Ammon's horn (tissue), 1 donor: ENCODE results near the gene ABL1.
"Not testable (repeated sequence)": the region's sequence is repeated elsewhere in the genome, so short reads cannot be mapped to it uniquely, and the experiment has no call there.

Experiments used
- DNase-seq: peaks from one replicate; pipeline ENCODE4 v3.0.0-alpha.2; 2016; ENCODE audit warnings: low spot score

The ABL1 gene

DNA sequence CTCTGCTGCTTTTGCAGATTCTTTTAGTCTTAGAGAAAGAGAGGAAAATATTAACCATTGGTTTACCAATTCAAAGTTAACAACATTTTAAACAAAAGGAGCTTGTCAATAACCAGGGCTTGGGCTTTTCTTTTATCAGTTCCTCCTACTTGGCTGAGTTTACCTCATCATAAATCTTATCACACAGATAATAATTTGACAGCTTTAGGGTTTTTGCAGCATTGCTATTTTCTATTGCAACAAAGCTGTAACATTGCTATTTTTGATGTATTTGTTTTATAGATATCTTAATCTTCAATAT lies 9.8 kb upstream of the ABL1 start:
- no peak for DNase-seq

DNA sequence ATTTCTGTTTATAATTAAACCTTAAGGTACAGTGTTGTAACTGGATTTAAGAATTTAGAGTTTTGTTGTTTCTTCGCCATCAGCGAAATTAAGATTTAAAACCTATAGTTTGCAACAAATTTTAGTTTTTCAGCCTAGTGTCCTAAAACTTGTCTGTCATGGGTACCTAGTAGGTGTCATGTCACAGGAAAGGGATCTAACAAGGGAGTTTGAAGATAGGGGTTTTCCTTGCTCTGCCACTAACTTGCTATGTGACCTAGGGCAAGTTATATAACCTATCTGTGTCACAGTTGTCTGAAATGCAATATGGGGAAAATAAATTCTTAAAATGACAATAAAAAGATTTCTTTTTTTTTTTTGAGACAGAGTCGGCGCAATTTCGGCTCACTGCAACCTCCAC lies 9.2 kb upstream of the ABL1 start:
- DNase-seq = no peak

DNA sequence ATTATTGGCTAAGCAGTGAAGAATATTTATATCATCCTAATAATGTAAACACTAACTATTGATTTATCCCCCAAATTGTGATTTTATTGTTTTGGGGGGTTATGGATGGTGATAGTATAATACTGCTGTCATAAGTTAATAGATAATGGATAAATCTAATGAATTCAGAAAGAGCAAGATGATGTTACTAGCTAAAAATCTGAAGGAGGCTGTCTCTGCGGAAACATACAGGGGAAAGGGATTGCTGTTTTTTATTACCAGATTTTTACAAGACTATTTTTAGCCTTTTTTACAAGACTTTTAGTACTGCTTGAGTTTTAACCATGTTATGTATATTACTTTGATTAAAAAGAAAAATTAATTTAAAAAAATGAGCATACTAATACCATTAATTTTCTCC lies 5.3 kb upstream of the ABL1 start:
- DNase-seq = no peak

DNA sequence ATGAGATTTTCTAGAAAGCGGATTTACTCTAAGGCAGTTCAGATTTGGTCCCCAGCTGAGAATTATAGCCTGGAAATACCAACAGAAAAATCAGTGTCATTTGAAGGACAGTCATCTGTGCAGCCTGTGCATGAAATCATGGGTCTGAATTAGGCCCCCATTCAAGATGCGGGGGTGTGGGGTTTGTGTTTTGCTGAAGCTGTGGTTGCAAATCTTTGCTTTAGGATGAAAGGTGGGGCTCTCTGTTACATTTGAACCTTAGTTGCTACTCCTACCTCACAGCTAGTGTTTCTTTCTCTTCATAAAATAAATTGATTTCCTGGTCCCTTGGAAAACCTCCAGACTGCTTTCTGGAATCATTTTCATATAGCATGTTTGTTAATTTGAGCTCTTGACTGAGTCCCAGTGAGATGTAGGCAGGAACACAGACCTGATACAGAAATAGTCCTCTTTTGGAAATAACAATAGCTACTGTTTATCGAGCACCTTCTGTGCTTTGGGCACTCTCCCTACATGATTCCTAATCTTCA lies 4.8 kb upstream of the ABL1 start:
- DNase-seq = no peak

DNA sequence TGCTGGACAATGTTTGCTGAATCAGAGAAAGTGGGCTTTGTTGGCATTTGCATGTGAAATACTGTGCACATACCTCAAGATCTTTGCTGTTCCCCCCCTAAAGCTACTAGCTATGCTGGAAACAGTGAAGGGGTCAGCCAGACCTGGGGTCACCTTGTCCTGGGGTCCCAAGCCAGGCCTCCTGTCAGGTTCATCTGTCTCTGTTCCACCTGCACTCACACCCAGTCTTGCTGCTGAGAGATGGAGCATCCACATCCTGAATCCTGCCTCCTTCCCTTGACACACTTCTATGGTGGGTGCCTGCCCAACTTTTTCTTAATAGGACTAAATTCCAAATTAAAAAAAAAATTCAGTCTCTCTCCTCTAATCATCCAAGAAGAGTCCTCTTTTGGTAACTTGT lies 4.0 kb upstream of the ABL1 start:
- no peak for DNase-seq

DNA sequence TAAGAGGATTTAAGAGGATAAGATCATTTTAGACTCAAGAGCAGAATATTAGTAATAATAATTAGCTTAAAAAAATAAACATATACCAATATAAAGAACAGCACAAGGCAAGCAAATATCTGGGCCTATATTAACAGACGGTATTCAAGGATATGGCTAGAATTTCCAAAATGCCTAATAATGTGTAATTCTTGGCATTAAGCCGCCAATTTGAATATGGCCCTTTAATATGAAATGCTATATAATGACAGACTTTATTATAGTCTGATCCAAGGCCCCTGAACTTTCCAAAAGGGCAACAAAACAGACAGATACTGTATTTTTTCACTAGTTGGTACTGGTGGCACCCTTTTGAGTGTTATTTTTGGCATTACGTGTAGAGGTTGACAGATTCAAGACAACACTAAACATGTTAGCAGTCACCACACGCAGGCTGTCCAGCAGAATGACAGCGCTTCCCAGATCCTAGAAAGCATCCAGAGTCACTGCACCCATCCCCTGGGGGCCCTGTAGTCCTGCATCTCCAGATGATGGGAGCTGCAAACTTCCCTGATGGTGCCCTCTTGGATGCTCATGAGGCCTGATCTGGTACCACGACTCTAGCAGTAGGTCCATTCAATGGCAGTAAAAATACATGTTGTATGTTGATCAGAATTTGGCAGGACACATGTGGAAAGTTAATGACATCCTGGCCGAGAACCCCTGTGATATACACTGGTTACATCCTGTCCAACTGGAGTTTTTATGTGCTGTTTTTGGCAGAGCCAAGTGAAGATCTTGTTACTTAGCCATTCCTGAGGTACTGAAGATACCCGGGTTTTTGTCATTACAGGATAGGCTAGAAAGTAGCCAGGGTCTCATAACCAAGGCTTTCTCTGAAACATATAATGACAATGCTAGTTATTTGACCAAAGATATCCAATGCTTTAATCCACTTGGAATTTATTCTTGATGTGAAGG lies 1.7 kb upstream of the ABL1 start:
- no peak for DNase-seq

DNA sequence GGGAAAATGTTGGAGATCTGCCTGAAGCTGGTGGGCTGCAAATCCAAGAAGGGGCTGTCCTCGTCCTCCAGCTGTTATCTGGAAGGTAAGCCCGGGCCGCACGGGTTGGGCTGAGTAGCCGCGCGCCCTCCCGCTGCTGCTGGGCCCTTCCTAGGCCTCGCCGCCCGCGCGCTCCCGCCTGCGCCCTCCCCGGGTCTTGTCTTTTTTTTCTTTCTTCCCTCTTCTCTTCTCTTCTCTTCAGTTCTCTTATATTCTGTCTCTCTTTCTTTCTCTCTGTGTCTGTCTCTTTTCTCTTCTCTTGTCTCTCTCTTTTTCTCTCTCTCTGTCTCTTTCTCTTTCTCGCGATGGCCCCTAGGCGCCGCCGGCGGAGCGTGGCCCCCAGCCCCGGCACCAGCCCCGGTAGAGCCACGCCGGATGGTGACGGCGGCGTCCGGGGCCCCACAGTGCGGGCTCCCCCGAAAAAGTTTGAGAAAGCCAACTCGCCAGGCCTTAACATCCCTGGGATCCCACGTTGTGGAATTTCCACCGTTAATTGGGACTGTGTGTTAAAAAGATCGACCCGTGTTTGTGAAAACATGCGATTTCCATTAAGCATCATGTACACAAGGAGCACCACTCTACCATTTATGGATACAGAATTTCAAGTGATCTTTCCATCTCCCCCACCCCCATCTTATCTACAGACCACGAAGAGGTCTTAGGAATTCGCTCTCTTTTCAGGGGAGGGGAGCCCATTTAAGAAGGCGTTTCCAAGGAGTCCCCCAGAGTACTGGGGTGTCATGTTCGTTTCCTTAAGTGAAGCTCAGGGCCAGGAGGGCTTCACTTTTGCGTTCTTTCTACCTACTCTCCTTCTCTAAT lies 616 bp downstream of the ABL1 start:
- peak; percentile 45 for DNase-seq

DNA sequence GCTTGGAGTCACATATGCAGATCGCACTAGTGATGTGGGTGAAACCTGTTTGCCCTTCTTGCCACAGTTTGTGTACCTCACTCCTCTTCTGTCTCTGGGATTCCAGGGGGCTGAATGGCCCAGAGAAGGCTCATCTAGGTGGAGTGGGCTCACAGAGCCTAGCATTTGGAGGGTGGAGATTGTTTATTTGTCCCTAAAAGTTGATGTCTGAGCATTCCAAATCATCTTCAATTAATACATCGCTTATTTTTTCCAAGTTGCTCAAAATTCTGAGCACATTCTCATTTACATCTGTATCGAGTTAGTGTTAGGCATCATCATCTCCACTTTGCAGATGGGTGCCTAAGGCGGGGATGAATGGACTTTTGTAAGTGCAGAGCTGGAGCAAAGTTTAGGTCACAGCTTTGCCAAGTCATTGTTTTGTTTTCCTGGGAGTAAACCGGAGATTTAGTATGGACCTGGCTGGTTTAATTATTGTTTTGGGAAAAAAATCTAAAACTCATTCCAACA lies 2.0 kb downstream of the ABL1 start:
- DNase-seq = peak; percentile 81

DNA sequence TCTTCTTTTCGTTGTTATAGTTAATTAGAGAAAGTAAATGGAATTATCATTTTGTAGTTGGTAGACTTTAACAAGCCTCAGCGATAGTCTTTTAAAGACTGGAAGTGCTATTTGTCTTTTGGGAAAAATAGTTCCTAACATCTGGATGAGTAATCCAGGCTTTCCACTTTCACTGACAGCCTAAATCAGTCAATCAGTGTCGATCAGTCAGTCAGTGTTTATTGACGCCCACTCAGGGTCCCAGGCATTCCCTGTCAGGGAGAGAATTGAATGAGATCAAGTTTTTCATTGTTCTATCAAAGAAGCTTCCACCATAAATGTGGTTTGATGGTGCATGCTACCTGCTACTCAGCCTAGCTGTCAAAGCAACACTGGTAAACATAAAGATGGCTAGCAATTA lies 2.6 kb downstream of the ABL1 start:
- no peak for DNase-seq

DNA sequence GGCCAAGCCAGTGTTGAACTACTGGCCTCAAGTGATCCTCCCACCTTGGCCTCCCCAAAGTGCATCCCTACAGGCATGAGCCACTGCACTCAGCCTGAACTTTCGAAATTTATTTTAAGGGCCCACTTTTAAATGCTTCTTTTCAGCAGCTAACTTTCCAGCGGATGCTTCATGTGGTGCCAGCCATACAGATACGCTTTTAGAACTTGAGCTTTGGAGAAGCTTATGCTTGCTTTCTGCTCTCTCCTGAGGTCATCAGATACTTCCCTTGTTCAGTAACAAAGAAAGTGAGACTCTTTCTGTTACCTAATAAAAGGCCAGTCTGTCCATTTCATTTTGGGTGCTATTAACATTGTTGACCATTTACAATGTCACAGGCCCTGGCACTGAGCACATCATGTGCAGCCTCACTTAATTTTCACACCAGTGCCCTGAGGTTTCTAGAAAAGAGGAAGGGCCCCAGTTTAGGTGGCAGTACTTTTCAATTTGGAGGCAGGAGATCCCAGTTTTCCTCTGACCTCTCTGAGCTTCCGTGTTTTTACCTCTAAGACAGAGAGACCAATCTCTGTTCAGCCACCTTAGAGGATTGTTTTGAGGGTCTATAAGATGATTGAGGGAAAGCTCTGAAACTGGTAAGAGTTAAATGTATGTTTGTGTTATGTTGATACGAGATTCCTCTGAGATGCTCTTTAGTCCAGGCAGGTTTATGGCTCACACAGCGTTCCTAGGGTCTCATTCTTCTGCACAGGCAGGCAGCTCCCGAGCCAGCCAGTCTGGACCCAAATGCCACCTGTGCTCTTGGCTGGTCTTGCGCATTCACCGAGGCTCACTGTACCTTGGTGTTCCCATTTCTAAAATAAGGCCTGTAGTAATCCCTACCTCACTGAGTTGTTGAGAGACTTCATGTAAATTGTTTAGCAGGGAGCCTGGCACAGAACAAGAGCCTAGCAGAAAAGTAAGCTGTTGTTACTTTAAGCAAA lies 4.4 kb downstream of the ABL1 start:
- no peak for DNase-seq

DNA sequence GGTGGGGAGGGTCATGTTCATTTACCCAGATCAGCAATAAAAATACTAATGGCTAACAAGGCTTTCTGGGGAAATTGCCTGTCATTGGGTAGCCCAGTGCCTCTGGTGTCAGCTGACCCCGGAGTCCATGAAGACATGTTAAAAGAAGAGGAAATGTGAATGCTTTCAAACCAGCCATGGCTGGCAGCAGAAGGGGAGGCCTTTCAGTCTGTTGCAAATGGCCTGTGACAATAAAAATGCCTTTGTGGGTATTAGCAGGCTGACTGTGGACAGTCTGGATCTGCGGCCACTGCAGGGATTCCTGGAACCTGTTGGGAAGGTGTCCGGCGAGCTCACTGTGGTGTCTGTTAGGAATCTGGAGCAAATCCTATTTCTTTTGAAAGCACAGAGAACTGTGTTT lies 7.5 kb downstream of the ABL1 start:
- no peak for DNase-seq

DNA sequence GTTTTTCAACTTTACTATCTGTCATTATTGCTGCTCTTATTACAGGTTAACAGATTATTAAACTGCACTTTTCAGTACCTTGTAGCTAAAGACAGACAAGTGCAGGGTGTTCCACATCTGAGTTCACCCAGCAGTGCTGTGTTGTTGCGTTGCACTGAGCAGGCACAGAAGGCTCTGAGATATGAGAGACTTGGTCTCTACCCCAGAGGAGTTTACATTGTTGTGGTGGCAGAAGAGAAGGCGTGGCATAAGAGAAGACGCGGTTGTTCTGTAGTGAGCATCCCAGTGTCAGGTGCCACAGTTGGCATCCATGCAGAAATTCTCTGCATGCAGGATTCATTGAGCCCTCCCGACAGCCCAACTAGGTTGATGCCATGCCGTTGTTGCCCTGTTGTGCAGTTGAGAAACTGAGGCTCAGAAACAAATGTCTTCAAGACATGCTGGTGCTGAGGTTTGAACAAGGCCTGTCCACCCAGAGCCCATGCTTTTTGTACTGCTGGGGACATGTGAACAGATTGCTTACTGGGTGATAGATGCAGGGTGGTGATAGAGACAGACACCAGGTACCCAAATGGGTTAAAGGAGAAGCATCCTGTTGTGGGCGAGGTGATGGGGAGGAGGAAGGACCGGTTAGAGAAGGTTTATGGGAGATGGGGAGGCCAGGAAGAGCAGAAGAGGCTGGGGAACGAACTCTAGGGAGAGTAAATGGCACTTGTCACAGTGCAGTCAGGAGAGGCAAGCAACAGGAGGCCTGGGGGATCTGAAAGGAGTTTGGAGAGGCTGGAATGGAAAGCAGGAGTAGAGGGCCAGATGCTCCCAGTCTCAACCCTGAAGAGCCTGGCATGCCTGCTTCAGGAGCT lies 8.2 kb downstream of the ABL1 start:
- no peak for DNase-seq

DNA sequence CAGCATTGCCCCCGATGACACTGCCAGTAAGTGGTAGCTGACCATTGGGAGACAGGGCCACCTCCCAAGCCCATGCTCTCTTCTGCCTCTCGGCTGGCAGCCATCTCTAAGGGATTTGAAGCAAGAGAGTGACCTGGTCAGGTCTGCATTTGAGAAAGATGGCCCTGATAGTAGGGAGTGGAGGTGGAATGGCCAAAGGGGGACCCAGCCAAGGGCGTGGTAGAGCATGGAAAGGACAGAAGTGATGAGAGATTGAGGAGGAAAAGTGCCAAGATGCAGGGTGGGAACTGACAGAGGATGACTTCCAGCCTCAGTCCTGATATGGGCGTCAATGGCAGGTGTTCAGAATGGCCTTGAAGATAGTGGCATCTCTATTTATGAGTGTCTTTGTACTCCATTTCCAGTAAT lies 9.0 kb downstream of the ABL1 start:
- no peak for DNase-seq

DNA sequence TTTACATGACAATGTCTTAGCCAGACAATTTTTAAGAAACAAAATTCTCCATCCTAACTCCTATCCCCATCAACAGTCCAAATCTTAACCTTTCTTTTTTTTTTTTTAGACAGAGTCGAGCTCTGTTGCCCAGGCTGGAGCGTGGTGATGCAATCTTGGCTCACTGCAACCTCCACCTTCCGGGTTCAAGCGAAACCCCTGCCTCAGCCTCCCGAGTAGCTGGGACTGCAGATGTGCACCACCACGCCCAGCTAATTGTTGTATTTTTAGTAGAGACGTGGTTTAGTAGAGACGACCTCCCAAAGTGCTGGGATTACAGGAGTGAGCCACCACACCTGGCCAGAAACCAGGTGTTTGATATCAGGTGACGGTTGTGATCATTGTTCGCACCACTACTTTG lies 10.2 kb downstream of the ABL1 start:
- no peak for DNase-seq

DNA sequence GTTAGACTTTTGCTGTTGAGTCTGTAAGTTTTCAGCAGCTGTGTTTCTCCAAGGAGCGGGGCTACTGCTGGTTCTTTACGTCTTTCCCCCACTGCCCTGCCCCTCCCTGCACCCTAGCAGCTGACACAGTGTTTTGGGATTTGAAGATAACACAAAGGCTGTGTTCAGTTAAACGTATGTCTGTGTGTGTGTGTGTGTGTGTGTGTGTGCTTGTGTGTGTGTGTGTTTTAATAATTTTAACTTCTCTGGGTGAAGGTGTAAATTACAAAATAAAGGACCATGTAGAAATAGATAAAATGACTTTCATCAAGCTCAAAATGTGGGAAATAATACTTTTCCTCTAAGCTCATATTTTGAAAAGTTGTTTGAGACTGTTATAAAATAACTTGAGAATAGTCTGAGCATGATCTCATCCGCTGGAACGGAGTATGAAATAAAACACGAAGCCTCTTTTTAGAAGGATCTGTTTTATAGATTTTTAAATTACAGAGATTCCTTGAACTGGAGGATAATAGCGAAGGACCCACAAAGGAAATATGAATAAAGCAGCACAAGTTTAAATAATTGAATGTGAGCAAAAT lies 10.9 kb downstream of the ABL1 start:
- DNase-seq = peak; percentile 60

DNA sequence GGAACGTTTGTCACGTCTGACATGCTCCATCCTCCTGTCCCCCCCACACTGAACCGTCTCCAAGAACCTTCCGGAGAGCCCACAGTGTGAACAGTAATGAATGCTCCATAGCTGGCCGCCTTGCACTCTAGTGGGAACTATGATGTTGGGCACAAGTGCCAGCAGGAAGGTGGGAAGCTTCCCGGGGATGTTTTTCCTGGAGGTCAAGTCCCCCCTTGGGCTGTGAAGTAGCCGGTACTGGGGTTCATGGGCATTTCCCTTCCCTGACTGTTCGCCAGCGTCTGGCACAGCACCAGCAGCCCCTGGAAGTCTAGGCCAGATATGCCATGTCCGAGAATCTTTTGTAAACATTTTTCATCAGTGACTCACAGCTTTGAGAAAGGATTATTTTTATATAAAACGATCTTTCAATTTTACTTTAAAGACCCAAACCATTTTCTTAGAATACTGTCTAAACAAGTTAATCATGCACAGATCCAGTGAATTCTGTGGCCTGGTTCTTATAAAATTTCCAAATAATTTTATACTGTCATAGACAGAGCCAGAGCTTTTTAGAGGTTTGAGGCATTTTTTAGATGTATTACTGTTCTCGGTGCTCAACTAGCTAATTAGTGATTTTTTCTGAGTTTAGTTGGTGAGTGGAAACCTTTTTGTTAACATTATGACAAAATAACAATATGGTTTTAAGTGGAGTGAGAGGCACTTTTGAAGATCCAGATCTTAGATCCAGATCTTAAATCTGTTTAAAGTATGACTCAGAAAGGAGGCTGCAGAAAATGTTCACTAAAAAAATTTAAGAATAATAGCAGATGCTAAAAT lies 11.6 kb downstream of the ABL1 start:
- DNase-seq = peak; percentile 69

DNA sequence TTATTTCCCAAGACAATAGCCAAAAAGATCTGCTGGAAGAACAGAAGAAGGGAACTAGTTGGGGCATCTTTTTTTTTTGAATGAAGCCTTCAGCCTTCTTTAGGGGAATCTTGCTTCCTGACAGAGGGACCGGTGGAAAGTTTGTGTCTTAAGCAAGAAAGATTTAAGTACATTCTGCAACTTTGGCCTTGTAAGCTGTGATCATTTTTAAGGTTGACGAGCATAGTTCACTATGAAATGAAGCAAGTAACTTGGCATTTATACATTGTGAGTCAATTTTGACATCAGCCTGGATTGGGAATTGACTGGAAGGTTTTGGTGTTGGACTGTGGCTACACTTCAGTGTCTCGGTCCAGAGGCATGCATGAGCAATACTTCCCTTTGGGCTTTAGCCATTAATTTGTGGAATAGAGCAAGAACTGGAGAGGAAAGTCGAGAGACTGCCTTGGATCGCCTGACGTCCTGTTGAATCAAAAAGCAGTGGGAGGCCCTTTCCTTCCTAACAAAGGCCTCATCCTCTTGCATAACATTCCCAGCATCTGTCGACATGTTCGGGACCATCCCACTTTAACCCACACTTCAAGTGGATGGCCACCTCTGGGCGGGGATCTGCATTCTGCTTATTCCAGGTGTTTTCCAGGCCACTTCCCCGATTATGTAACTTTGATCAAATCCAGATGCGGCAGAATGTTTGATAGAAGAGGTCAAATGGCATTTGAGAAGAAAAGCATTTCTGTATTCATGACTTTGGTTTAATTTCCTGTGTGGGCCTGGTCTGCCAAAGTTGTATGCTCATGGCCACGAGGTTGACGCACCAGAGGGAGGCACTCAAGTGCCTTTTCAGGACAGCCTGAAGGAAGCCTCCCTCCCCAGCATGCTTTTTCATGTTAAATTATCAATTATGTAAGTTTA lies 12.5 kb downstream of the ABL1 start:
- peak; percentile 48 for DNase-seq

DNA sequence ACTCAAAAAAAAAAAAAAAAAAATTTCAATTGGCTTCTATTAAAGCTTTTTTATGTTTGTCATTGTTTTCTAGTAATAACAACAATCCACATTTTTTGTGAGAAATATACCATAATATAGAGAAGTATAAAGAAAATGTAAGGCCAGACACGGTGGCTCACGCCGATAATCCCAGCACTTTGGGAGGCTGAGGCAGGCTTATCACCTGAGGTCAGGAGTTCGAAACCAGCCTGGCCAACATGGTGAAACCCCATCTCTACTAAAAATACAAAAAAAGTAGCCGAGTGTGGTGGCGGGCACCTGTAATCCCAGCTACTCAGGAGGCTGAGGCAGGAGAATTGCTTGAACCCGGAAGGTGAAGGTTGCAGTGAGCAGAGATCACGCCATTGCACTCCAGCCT lies 13.5 kb downstream of the ABL1 start:
- DNase-seq = not testable (repeated sequence)
